B cell (primary cell): Measurements from ENCODE around the gene RNF19B. TPM values are rescaled to one million over a fixed set of nuclear protein-coding genes. Genes with fewer than 3 reads are reported as not detected.
A peak's percentile ranks its signal among the peaks of the same experiment; 100 is the strongest.

Experiments
- ATAC-seq: fragments of 200-7000 bp; cut with Tn5 transposase; one replicate; pipeline ENCODE4 v1.10.0; 2021; ENCODE audit warnings: low read depth, mild to moderate bottlenecking, moderate number of reproducible peaks, moderate library complexity
- CTCF ChIA-PET: fragments of 350-600 bp; sonication (Branson Sonifier 250); formaldehyde crosslinking; loops from one replicate; lab custom pipeline; 2021; ENCODE audit warnings: antibody characterized with exemption, inconsistent platforms; lab: Charles Lee
- POLR2A ChIA-PET: fragments of 350-600 bp; sonication (Branson Sonifier 250); formaldehyde crosslinking; loops from one replicate; lab custom pipeline; 2021; ENCODE audit warnings: antibody characterized with exemption; lab: Charles Lee
- DNase-seq: peaks from one replicate; pipeline ENCODE4 v3.0.0; 2013
- H2AFZ ChIP-seq: 2 replicates; pipeline ENCODE4 v1.6.1; 2012; ENCODE audit warnings: mild to moderate bottlenecking, low read depth, low read length; ENCODE audit not compliant: insufficient read depth, poor library complexity, severe bottlenecking
- H3K27ac ChIP-seq, 2 donors: 1 replicate in 1 of 2; 2 replicates in 1 of 2; pipeline ENCODE4 v1.5.1; 2012 to 2013; ENCODE audit warnings: low read length in 2 of 2, mild to moderate bottlenecking in 2 of 2, moderate library complexity in 1 of 2
- H3K27me3 ChIP-seq, 4 experiments: fragments of 200-600 bp in 1 of 4; sonication (generic) in 1 of 4; replicated peaks in 1 of 4; 1 replicate in 2 of 4; 2 replicates in 2 of 4; pipeline versions ENCODE4 v1.6.1 to v1.7.0; 2013 to 2016; ENCODE audit warnings: low read length in 3 of 4, mild to moderate bottlenecking in 2 of 4, mixed read lengths in 1 of 4, moderate library complexity in 1 of 4; ENCODE audit not compliant: insufficient read depth in 4 of 4, control insufficient read depth in 3 of 4; ENCODE audit errors: control extremely low read depth in 1 of 4
- H3K36me3 ChIP-seq, 2 experiments: replicated peaks in 1 of 2; 1 replicate in 1 of 2; 2 replicates in 1 of 2; pipeline versions ENCODE4 v1.6.1 to v1.7.1; 2013; ENCODE audit warnings: low read length in 1 of 2; ENCODE audit not compliant: insufficient read depth in 2 of 2, control insufficient read depth in 1 of 2; ENCODE audit errors: control extremely low read depth in 1 of 2, extremely low read depth in 1 of 2
- H3K4me1 ChIP-seq, 2 donors: fragments of 200-600 bp in 1 of 2; sonication (generic) in 1 of 2; 1 replicate in 1 of 2; 2 replicates in 1 of 2; pipeline versions ENCODE4 v1.5.1 to v1.6.1; 2013 to 2017; ENCODE audit warnings: low read length in 2 of 2; ENCODE audit not compliant: control insufficient read depth in 2 of 2, insufficient read depth in 2 of 2
- H3K4me2 ChIP-seq: replicated peaks from 2 replicates; pipeline ENCODE3; 2012; ENCODE audit warnings: mild to moderate bottlenecking, low read depth, low read length; ENCODE audit not compliant: poor library complexity, severe bottlenecking
- H3K4me3 ChIP-seq, 5 experiments: fragments of 200-600 bp in 1 of 5; sonication (generic) in 1 of 5; 1 replicate in 3 of 5; 2 replicates in 2 of 5; pipeline versions ENCODE4 v1.5.1 to v1.7.0; 2011 to 2016; ENCODE audit warnings: low read length in 4 of 5, mild to moderate bottlenecking in 4 of 5, low read depth in 2 of 5, control low read depth in 1 of 5, moderate library complexity in 1 of 5; ENCODE audit not compliant: insufficient read depth in 1 of 5; ENCODE audit errors: control extremely low read depth in 1 of 5, extremely low read depth in 1 of 5
- H3K79me2 ChIP-seq: fragments of 200-600 bp; sonication (generic); one replicate; pipeline ENCODE4 v1.6.0; 2016; ENCODE audit warnings: low read length; ENCODE audit not compliant: control insufficient read depth, insufficient read depth
- H3K9ac ChIP-seq: fragments of 200-600 bp; sonication (generic); 2 replicates; pipeline ENCODE4 v1.6.1; 2017; ENCODE audit warnings: mild to moderate bottlenecking, low read length, moderate library complexity
- H3K9me3 ChIP-seq, 3 donors: one replicate each; pipeline versions ENCODE4 v1.6.1 to v1.7.1; 2013; ENCODE audit warnings: low read length in 2 of 3; ENCODE audit not compliant: control insufficient read depth in 2 of 3, insufficient read depth in 1 of 3; ENCODE audit errors: control extremely low read depth in 1 of 3
- H4K20me1 ChIP-seq: 2 replicates; pipeline ENCODE4 v1.6.0; 2012; ENCODE audit warnings: mild to moderate bottlenecking, low read length; ENCODE audit not compliant: insufficient read depth, control insufficient read depth, poor library complexity, severe bottlenecking
- H3K27ac Mint-ChIP-seq: one replicate; pipeline ENCODE4 v1.8.0; 2021; ENCODE audit warnings: mixed read lengths
- H3K27me3 Mint-ChIP-seq: one replicate; pipeline ENCODE4 v1.8.0; 2021; ENCODE audit warnings: mixed read lengths
- H3K4me1 Mint-ChIP-seq: one replicate; pipeline ENCODE4 v1.8.0; 2021; ENCODE audit warnings: mixed read lengths
- H3K4me3 Mint-ChIP-seq: one replicate; pipeline ENCODE4 v1.8.0; 2021; ENCODE audit warnings: mixed read lengths
- H3K9me3 Mint-ChIP-seq: one replicate; pipeline ENCODE4 v1.8.0; 2022; ENCODE audit warnings: mixed read lengths; ENCODE audit not compliant: insufficient read depth
- CTCF ChIP-seq: fragments of 200-600 bp; IDR thresholded peaks from one replicate; pipeline ENCODE4 v1.8.0; 2022; ENCODE audit warnings: antibody characterized with exemption, mild to moderate bottlenecking
- EZH2 ChIP-seq: IDR thresholded peaks from 2 replicates; pipeline ENCODE4 v1.6.1; 2012; ENCODE audit warnings: borderline replicate concordance, low read depth, mild to moderate bottlenecking, moderate library complexity, low read length; ENCODE audit not compliant: insufficient read depth, poor library complexity, severe bottlenecking
- WGBS: methylation state at CpG from one replicate; pipeline ENCODE4 v1.1.5; 2013; ENCODE audit warnings: missing lambda C conversion rate; ENCODE audit not compliant: insufficient coverage; 5-methylcytosine and 5-hydroxymethylcytosine counted together
- intact Hi-C: fragments of 100-400 bp; cut with micrococcal nuclease; formaldehyde crosslinking; loops from one replicate; pipeline ENCODE4 v1.10.0; 2022
- polyA plus RNA-seq: library from polyadenylated mRNA; depleted of rRNA; stranded (reverse); fragments of >200 nt; gene quantifications from 2 replicates; pipeline ENCODE4 v1.2.3, GENCODE V29; 2012
- total RNA-seq, 2 donors: library from RNA; stranded (reverse); fragments of 120-200 nt in 1 of 2; gene quantifications; 1 replicate in 1 of 2; 2 replicates in 1 of 2; pipeline versions ENCODE4 v1.2.3 to v1.2.4, GENCODE V29; 2013 to 2022

The RNF19B gene
- total and polyA plus RNA-seq, 2 donors (not counting 1 experiment from before 2014, with no cell fraction given) = 29.9 to 40.3 TPM

GRCh38 chr1:32934535-32934934, 30.1 kb downstream of the RNF19B start:
- POLR2A ChIA-PET = interaction anchor here (0.9 kb wide), 1 partner anchor 72 kb away, joined by 3 read pairs; no protein-coding TSS in a partner anchor
- CTCF ChIA-PET = interaction anchor here (1.2 to 15.0 kb wide), 14 partner anchors 9 to 538 kb away, joined by 3 to 205 read pairs (median 16); partner anchors contain the start of genes AZIN2, RNF19B and ZSCAN20
- no peak for ATAC-seq
- no peaks in the 10 kb centered on the region for H3K27me3 ChIP-seq
- H3K9me3 Mint-ChIP-seq = no peaks in the 10 kb centered on the region
- no peaks in the 10 kb centered on the region for H3K4me1 ChIP-seq
- no peak overlapping the region for H3K27ac Mint-ChIP-seq
- H3K79me2 ChIP-seq = no peaks in the 10 kb centered on the region
- H3K4me1 Mint-ChIP-seq = no peaks in the 10 kb centered on the region
- H3K9ac ChIP-seq = no peak overlapping the region
- H2AFZ ChIP-seq = no peak overlapping the region
- peaks cover 2 to 34% of the 10 kb centered on the region in 2 experiments for H3K36me3 ChIP-seq
- H3K9me3 ChIP-seq = no peaks in the 10 kb centered on the region
- WGBS = 100% methylated on average over 8 of the region's 10 CpGs
- intact Hi-C loops = no loop called here
- H3K27me3 Mint-ChIP-seq = no peaks in the 10 kb centered on the region
- TF ChIP-seq CTCF (no peak), EZH2 (no peak)
- H3K27ac ChIP-seq = no peak overlapping the region
- H3K4me3 ChIP-seq = no peak overlapping the region
- H3K4me3 Mint-ChIP-seq = no peak overlapping the region
- no peak overlapping the region for H3K4me2 ChIP-seq
- no peaks in the 10 kb centered on the region for H4K20me1 ChIP-seq
- no peak for DNase-seq

- no peak overlapping the region for H3K27ac Mint-ChIP-seq
- ChIA-PET POLR2A (no interaction called here), CTCF (interaction anchor here (0.5 to 15.0 kb wide), 28 partner anchors 10 to 362 kb away, joined by 3 to 205 read pairs (median 5); partner anchors contain the start of genes AZIN2 and RNF19B)
- intact Hi-C loops = loop anchor here (1.0 kb wide), 1 partner anchor 121 kb away; no protein-coding TSS in a partner anchor
- no peak overlapping the region for H3K4me2 ChIP-seq
- WGBS = 80% methylated on average over 1 of the region's 3 CpGs
- no peaks in the 10 kb centered on the region for H3K27me3 Mint-ChIP-seq
- no peaks in the 10 kb centered on the region for H3K79me2 ChIP-seq
- H3K4me3 Mint-ChIP-seq = no peak overlapping the region
- H4K20me1 ChIP-seq = no peaks in the 10 kb centered on the region
- TF ChIP-seq EZH2 = no peak
- TF ChIP-seq CTCF = peak; percentile 34
- no peaks in the 10 kb centered on the region for H3K9me3 Mint-ChIP-seq
- no peak overlapping the region for H3K4me3 ChIP-seq
- ATAC-seq = no peak
- H3K9me3 ChIP-seq = no peaks in the 10 kb centered on the region
- H3K9ac ChIP-seq = no peak overlapping the region
- DNase-seq = no peak
- no peaks in the 10 kb centered on the region for H3K4me1 Mint-ChIP-seq
- H3K27ac ChIP-seq = no peak overlapping the region
- H3K36me3 ChIP-seq = peaks cover 2 to 28% of the 10 kb centered on the region in 2 experiments
- H2AFZ ChIP-seq = no peak overlapping the region
- no peaks in the 10 kb centered on the region for H3K4me1 ChIP-seq
- no peaks in the 10 kb centered on the region for H3K27me3 ChIP-seq
These were observed 30.8 kb downstream of the RNF19B start for GRCh38 chr1:32933742-32934322.
